ENCODE data around the gene LPAR3. TPM values are rescaled to one million over a fixed set of nuclear protein-coding genes. Genes with fewer than 3 reads are reported as not detected.

Gene LPAR3
- total RNA-seq, 1 donor from 2014 or later = 1.2 TPM

GRCh38 chr1:84809023-84809422 is 84.0 kb downstream of the LPAR3 start:
- no peak for TF ChIP-seq CTCF (IDR thresholded peaks at IDR 0.05; ENCODE audit: unreplicated experiment)
- Mint-ChIP-seq H3K4me1 (ENCODE audit: unreplicated experiment) (no peaks in the 10 kb centered on the region), H3K36me3 (ENCODE audit: low read depth, unreplicated experiment) (no peaks in the 10 kb centered on the region), H3K27me3 (ENCODE audit: unreplicated experiment) (no peaks in the 10 kb centered on the region), H3K27ac (ENCODE audit: unreplicated experiment) (no peak overlapping the region), H3K9me3 (ENCODE audit: unreplicated experiment) (no peaks in the 10 kb centered on the region), H3K4me3 (ENCODE audit: unreplicated experiment) (no peak overlapping the region)
- DNase-seq (ENCODE audit: low spot score) = no peak

- TF ChIP-seq CTCF (IDR thresholded peaks at IDR 0.05; ENCODE audit: unreplicated experiment) = no peak
- H3K4me1 Mint-ChIP-seq (ENCODE audit: unreplicated experiment) = no peaks in the 10 kb centered on the region
- no peak overlapping the region for H3K27ac Mint-ChIP-seq (ENCODE audit: unreplicated experiment)
- no peaks in the 10 kb centered on the region for H3K9me3 Mint-ChIP-seq (ENCODE audit: unreplicated experiment)
- H3K4me3 Mint-ChIP-seq (ENCODE audit: unreplicated experiment) = no peak overlapping the region
- no peak for DNase-seq (ENCODE audit: low spot score)
- no peaks in the 10 kb centered on the region for H3K36me3 Mint-ChIP-seq (ENCODE audit: low read depth, unreplicated experiment)
- H3K27me3 Mint-ChIP-seq (ENCODE audit: unreplicated experiment) = no peaks in the 10 kb centered on the region
These were observed 89.4 kb downstream of the LPAR3 start for GRCh38 chr1:84803604-84804003.

- H3K4me1 Mint-ChIP-seq (ENCODE audit: unreplicated experiment) = no peaks in the 10 kb centered on the region
- DNase-seq (ENCODE audit: low spot score) = no peak
- H3K27ac Mint-ChIP-seq (ENCODE audit: unreplicated experiment) = no peak overlapping the region
- no peaks in the 10 kb centered on the region for H3K9me3 Mint-ChIP-seq (ENCODE audit: unreplicated experiment)
- TF ChIP-seq CTCF (IDR thresholded peaks at IDR 0.05; ENCODE audit: unreplicated experiment) = no peak
- H3K27me3 Mint-ChIP-seq (ENCODE audit: unreplicated experiment) = no peaks in the 10 kb centered on the region
- no peaks in the 10 kb centered on the region for H3K36me3 Mint-ChIP-seq (ENCODE audit: low read depth, unreplicated experiment)
- no peak overlapping the region for H3K4me3 Mint-ChIP-seq (ENCODE audit: unreplicated experiment)
These were observed 90.3 kb downstream of the LPAR3 start for GRCh38 chr1:84802567-84803232.

- H3K27ac Mint-ChIP-seq (ENCODE audit: unreplicated experiment) = no peak overlapping the region
These were observed 92.6 kb downstream of the LPAR3 start for GRCh38 chr1:84800090-84801073.

More at GRCh38 chr1:84800090-84801073, 92.6 kb downstream of the LPAR3 start:
- Mint-ChIP-seq H3K27me3 (ENCODE audit: unreplicated experiment) (no peaks in the 10 kb centered on the region), H3K4me1 (ENCODE audit: unreplicated experiment) (no peaks in the 10 kb centered on the region), H3K9me3 (ENCODE audit: unreplicated experiment) (no peaks in the 10 kb centered on the region), H3K36me3 (ENCODE audit: low read depth, unreplicated experiment) (no peaks in the 10 kb centered on the region), H3K4me3 (ENCODE audit: unreplicated experiment) (no peak overlapping the region)
- DNase-seq (ENCODE audit: low spot score) = no peak
- no peak for TF ChIP-seq CTCF (IDR thresholded peaks at IDR 0.05; ENCODE audit: unreplicated experiment)

Data from endothelial cell (in vitro differentiated cells).